ENCODE results near the gene SOBP. TPM values are rescaled to one million over a fixed set of nuclear protein-coding genes. Genes with fewer than 3 reads are reported as not detected.

The SOBP gene
- total and polyA plus RNA-seq, 2 donors (not counting 3 experiments of a cell fraction or from before 2014, with no cell fraction given) = 0.35 to 6.6 TPM

DNA sequence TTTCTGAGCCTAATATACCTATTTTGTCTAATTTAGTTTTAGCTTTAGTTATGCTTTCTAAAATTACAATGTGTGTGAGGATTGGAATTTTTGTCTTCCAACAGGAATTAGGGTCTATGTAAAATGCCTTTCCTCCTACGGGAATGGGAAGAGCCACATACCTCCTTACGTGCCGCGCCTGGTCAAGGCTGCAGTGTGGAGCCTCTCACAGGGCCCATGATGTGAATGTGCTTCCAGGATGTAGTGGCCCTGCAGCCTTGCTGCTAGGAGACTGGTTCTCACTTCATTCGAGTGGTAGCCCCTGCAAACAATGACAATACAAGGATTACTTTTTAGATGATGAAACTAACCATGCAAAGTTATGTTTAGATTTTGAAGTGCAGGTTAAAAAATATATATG lies 110.2 kb downstream of the SOBP start:
- Histone ChIP-seq H3K9me3 (replicated peaks; ENCODE audit: control insufficient read depth, insufficient read depth, low read length) (no peaks in the 10 kb centered on the region), H3K9ac (replicated peaks; ENCODE audit: extremely low read depth, insufficient read depth, low read length) (no peak overlapping the region), H3K4me2 (ENCODE audit: insufficient read depth, low read length) (no peak overlapping the region), H3K9me1 (replicated peaks; ENCODE audit: control insufficient read depth, extremely low read depth, insufficient read depth, low read length) (no peaks in the 10 kb centered on the region), H3K27me3 (ENCODE audit: control insufficient read depth in 2 of 2, insufficient read depth in 2 of 2, low read length in 2 of 2) (no peaks in the 10 kb centered on the region), H3K4me3 (replicated peaks in 1 of 3; ENCODE audit: insufficient read depth in 1 of 3, low read depth in 1 of 3, low read length in 3 of 3) (no peak overlapping the region), H3K36me3 (ENCODE audit: control insufficient read depth in 2 of 2, extremely low read depth in 1 of 2, insufficient read depth in 2 of 2, low read length in 2 of 2) (no peaks in the 10 kb centered on the region), H3K79me2 (ENCODE audit: control insufficient read depth, insufficient read depth, low read length) (no peaks in the 10 kb centered on the region), H2AFZ (ENCODE audit: low read depth, low read length) (no peak overlapping the region), H3K27ac (ENCODE audit: insufficient read depth, low read depth, low read length) (no peak overlapping the region), H4K20me1 (replicated peaks; ENCODE audit: control insufficient read depth, extremely low read depth, insufficient read depth, low read length) (no peaks in the 10 kb centered on the region), H3K4me1 (ENCODE audit: control insufficient read depth, extremely low read depth, insufficient read depth, low read length) (peaks cover 12% of the 10 kb centered on the region)
- intact Hi-C loops (cut with micrococcal nuclease) (loop anchor here (5.0 kb wide), 2 partner anchors 67 to 108 kb away; partner anchors contain the start of gene SOBP), dilution Hi-C loops (cut with MboI; ENCODE audit: extremely low pct_ligation_motif_present, low sequenced_read_pairs) (no loop called here)
- TF ChIP-seq FOS (IDR thresholded peaks at IDR 0.05; ENCODE audit: borderline replicate concordance, insufficient read depth, low read length) (no peak), MYC (IDR thresholded peaks at IDR 0.05; ENCODE audit: low read depth, low read length) (no peak), JUN (IDR thresholded peaks at IDR 0.05; ENCODE audit: borderline replicate concordance, insufficient read depth, insufficient read length, low read depth) (no peak), POLR2A (IDR thresholded peaks at IDR 0.05; ENCODE audit: low read depth, low read length) (no peak), EZH2 (IDR thresholded peaks at IDR 0.05; ENCODE audit: borderline replicate concordance, low read depth, low read length, severe bottlenecking) (no peak), POLR2AphosphoS5 (IDR thresholded peaks at IDR 0.05; ENCODE audit: insufficient read depth, low read depth, low read length) (no peak), GATA2 (IDR thresholded peaks at IDR 0.05; ENCODE audit: insufficient read depth, insufficient read length, low read depth, low read length) (no peak)
- TF ChIP-seq, protein P1, sequence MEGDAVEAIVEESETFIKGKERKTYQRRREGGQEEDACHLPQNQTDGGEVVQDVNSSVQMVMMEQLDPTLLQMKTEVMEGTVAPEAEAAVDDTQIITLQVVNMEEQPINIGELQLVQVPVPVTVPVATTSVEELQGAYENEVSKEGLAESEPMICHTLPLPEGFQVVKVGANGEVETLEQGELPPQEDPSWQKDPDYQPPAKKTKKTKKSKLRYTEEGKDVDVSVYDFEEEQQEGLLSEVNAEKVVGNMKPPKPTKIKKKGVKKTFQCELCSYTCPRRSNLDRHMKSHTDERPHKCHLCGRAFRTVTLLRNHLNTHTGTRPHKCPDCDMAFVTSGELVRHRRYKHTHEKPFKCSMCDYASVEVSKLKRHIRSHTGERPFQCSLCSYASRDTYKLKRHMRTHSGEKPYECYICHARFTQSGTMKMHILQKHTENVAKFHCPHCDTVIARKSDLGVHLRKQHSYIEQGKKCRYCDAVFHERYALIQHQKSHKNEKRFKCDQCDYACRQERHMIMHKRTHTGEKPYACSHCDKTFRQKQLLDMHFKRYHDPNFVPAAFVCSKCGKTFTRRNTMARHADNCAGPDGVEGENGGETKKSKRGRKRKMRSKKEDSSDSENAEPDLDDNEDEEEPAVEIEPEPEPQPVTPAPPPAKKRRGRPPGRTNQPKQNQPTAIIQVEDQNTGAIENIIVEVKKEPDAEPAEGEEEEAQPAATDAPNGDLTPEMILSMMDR (IDR thresholded peaks at IDR 0.05; ENCODE audit: extremely low read depth in 1 of 2, insufficient read depth in 1 of 2, low read depth in 1 of 2, low read length in 2 of 2) = no peak
- TF ChIP-seq, protein P2, sequence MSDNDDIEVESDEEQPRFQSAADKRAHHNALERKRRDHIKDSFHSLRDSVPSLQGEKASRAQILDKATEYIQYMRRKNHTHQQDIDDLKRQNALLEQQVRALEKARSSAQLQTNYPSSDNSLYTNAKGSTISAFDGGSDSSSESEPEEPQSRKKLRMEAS (IDR thresholded peaks at IDR 0.05; ENCODE audit: insufficient read depth, insufficient read length) = no peak
- no TSS peak for BruUV-seq (replicated peaks)
- no peak for DNase-seq (ENCODE audit: low read depth, low spot score)
- ChIA-PET POLR2A (no interaction called here), CTCF (interaction anchor here (1.0 to 1.7 kb wide), 5 partner anchors 11 to 282 kb away, joined by 3 to 5 read pairs (median 4); no protein-coding TSS in a partner anchor)
- FAIRE-seq = no peak
